Measurements from ENCODE around the gene HDAC11.
A peak's percentile ranks its signal among the peaks of the same experiment; 100 is the strongest.

HDAC11 gene

GRCh38 chr3:13536432-13536831 lies 56.3 kb downstream of the HDAC11 start:
- in situ Hi-C loops (cut with HindIII; ENCODE audit: low sequenced_read_pairs): no loop called here
- H3K4me3 ChIP-seq (ENCODE audit: low read depth, low read length): no peak overlapping the region
- DNase-seq (ENCODE audit: low read depth): no peak
- TF ChIP-seq, protein P1, sequence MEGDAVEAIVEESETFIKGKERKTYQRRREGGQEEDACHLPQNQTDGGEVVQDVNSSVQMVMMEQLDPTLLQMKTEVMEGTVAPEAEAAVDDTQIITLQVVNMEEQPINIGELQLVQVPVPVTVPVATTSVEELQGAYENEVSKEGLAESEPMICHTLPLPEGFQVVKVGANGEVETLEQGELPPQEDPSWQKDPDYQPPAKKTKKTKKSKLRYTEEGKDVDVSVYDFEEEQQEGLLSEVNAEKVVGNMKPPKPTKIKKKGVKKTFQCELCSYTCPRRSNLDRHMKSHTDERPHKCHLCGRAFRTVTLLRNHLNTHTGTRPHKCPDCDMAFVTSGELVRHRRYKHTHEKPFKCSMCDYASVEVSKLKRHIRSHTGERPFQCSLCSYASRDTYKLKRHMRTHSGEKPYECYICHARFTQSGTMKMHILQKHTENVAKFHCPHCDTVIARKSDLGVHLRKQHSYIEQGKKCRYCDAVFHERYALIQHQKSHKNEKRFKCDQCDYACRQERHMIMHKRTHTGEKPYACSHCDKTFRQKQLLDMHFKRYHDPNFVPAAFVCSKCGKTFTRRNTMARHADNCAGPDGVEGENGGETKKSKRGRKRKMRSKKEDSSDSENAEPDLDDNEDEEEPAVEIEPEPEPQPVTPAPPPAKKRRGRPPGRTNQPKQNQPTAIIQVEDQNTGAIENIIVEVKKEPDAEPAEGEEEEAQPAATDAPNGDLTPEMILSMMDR (IDR thresholded peaks at IDR 0.05; ENCODE audit: low read depth, low read length, missing control alignments): no peak

DNA sequence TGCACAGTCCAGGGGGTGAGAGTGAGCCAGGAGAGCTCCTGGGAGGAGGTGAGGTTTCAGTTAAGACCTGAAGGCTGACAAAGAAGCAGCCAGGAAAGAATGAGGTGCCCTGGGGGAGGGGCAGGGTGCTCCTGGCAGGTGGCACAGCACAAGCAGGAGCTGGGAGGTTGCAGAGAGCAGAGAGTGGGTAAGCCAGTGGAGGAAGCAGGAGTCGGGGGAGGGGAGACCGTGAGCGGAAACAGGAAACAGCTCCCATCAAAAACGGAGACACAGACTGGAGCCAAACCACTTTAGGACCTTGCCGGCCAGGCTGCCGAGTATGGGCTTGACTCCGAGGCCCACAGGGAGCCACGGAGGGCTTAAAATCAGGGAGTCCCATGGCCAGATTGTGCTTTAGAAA lies 56.7 kb downstream of the HDAC11 start:
- TF ChIP-seq, protein P1 (IDR thresholded peaks at IDR 0.05; ENCODE audit: low read depth, low read length, missing control alignments): no peak
- DNase-seq (ENCODE audit: low read depth): no peak
- H3K4me3 ChIP-seq (ENCODE audit: low read depth, low read length): no peak overlapping the region
- in situ Hi-C loops (cut with HindIII; ENCODE audit: low sequenced_read_pairs): no loop called here

GRCh38 chr3:13537244-13537908 lies 57.3 kb downstream of the HDAC11 start:
- TF ChIP-seq, protein P1 (IDR thresholded peaks at IDR 0.05; ENCODE audit: low read depth, low read length, missing control alignments): no peak
- no peak overlapping the region for H3K4me3 ChIP-seq (ENCODE audit: low read depth, low read length)
- no peak for DNase-seq (ENCODE audit: low read depth)
- in situ Hi-C loops (cut with HindIII; ENCODE audit: low sequenced_read_pairs): no loop called here

DNA sequence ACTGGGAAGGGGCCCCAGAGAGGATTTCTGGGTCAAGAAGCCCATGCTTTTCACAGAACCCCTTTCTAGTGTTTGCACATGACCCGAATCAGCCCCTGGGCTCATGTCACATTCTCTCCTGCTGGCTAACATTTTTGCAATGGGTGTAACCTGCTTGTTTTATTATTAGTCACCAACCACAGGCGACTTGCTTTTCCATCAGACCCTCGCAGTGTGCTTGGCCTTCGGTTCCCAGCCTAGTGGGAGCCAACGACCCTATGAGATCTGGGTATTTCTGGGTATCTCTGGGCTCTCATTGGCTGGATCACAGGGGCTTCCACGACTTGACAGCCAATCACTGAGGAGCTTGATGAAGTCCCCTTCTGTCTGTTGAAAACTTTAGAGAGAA lies 57.8 kb downstream of the HDAC11 start:
- H3K4me3 ChIP-seq (ENCODE audit: low read depth, low read length): no peak overlapping the region
- TF ChIP-seq, protein P1 (IDR thresholded peaks at IDR 0.05; ENCODE audit: low read depth, low read length, missing control alignments): no peak
- in situ Hi-C loops (cut with HindIII; ENCODE audit: low sequenced_read_pairs): no loop called here
- DNase-seq (ENCODE audit: low read depth): peak; percentile 80

- H3K4me3 ChIP-seq (ENCODE audit: low read depth, low read length): no peak overlapping the region
- TF ChIP-seq, protein P1 (IDR thresholded peaks at IDR 0.05; ENCODE audit: low read depth, low read length, missing control alignments): no peak
- in situ Hi-C loops (cut with HindIII; ENCODE audit: low sequenced_read_pairs): no loop called here
- DNase-seq (ENCODE audit: low read depth): no peak
These were observed 58.6 kb downstream of the HDAC11 start for GRCh38 chr3:13538520-13539291.

- in situ Hi-C loops (cut with HindIII; ENCODE audit: low sequenced_read_pairs): no loop called here
- TF ChIP-seq, protein P1 (IDR thresholded peaks at IDR 0.05; ENCODE audit: low read depth, low read length, missing control alignments): no peak
- H3K4me3 ChIP-seq (ENCODE audit: low read depth, low read length): no peak overlapping the region
- DNase-seq (ENCODE audit: low read depth): peak; percentile 20
These were observed 59.2 kb downstream of the HDAC11 start for GRCh38 chr3:13539292-13539638.

Data from astrocyte of the cerebellum (primary cell).